GM18909 (cell line): ENCODE results near the gene WAC.
"Not testable (repeated sequence)": the region's sequence is repeated elsewhere in the genome, so short reads cannot be mapped to it uniquely, and the experiment has no call there.

Experiments
- ATAC-seq: cut with Tn5 transposase; IDR thresholded peaks from one replicate; pipeline ENCODE4 v1.9.1; 2021; ENCODE audit warnings: mild to moderate bottlenecking; ENCODE audit not compliant: unreplicated experiment, poor library complexity

The WAC gene

GRCh38 chr10:28561531-28561930 lies 28.6 kb downstream of the WAC start:
- ATAC-seq = no peak

- ATAC-seq = no peak
Observed at GRCh38 chr10:28564905-28565304, 32.0 kb downstream of the WAC start.

- no peak for ATAC-seq
Observed at GRCh38 chr10:28566458-28567015, 33.6 kb downstream of the WAC start.

GRCh38 chr10:28569506-28570159 lies 36.7 kb downstream of the WAC start:
- ATAC-seq = no peak

- no peak for ATAC-seq
Observed at GRCh38 chr10:28570598-28570997, 37.7 kb downstream of the WAC start.

GRCh38 chr10:28571265-28571664 lies 38.3 kb downstream of the WAC start:
- no peak for ATAC-seq

GRCh38 chr10:28574214-28574613 lies 41.3 kb downstream of the WAC start:
- ATAC-seq = not testable (repeated sequence)

- ATAC-seq = no peak
Observed at GRCh38 chr10:28575852-28576251, 42.9 kb downstream of the WAC start.

- ATAC-seq = no peak
Observed at GRCh38 chr10:28577506-28577905, 44.6 kb downstream of the WAC start.

GRCh38 chr10:28578454-28578853 lies 45.5 kb downstream of the WAC start:
- ATAC-seq = no peak

- ATAC-seq = no peak
Observed at GRCh38 chr10:28580825-28581224, 47.9 kb downstream of the WAC start.

- no peak for ATAC-seq
Observed at GRCh38 chr10:28581916-28582315, 49.0 kb downstream of the WAC start.

- ATAC-seq = no peak
Observed at GRCh38 chr10:28585076-28585475, 52.2 kb downstream of the WAC start.

GRCh38 chr10:28586176-28586575 lies 53.3 kb downstream of the WAC start:
- no peak for ATAC-seq

- ATAC-seq = no peak
Observed at GRCh38 chr10:28587270-28587969, 54.5 kb downstream of the WAC start.

GRCh38 chr10:28587970-28588290 lies 55.0 kb downstream of the WAC start:
- no peak for ATAC-seq

- no peak for ATAC-seq
Observed at GRCh38 chr10:28592953-28593352, 60.0 kb downstream of the WAC start.

- ATAC-seq = no peak
Observed at GRCh38 chr10:28593811-28594210, 60.9 kb downstream of the WAC start.

- no peak for ATAC-seq
Observed at GRCh38 chr10:28594406-28594805, 61.5 kb downstream of the WAC start.

GRCh38 chr10:28595613-28596012 lies 62.7 kb downstream of the WAC start:
- no peak for ATAC-seq

- ATAC-seq = no peak
Observed at GRCh38 chr10:28600056-28600455, 67.1 kb downstream of the WAC start.

GRCh38 chr10:28601012-28601411 lies 68.1 kb downstream of the WAC start:
- ATAC-seq = no peak
